ENCODE measurements around the gene SEPTIN7. TPM values are rescaled to one million over a fixed set of nuclear protein-coding genes. Genes with fewer than 3 reads are reported as not detected.

Gene SEPTIN7
- total and polyA plus RNA-seq, 3 donors from 2014 or later = 137 to 194 (median 182) TPM

GRCh38 chr7:35802649-35803048 is 1.8 kb downstream of the SEPTIN7 start:
- Histone ChIP-seq H3K4me3 (peak overlapping the region in 1 of 2 donors; percentile 85), H3K27ac (peak overlapping the region; percentile 98 to 99), H3K36me3 (ENCODE audit: low read depth, missing control alignments) (no peaks in the 10 kb centered on the region), H3K4me1 (peaks cover 30% of the 10 kb centered on the region), H3K9me3 (no peaks in the 10 kb centered on the region), H3K27me3 (no peaks in the 10 kb centered on the region)
- no peak for TF ChIP-seq POLR2A (IDR thresholded peaks at IDR 0.05)
- TF ChIP-seq CTCF (IDR thresholded peaks at IDR 0.05) = no peak
- 10 to 18% methylated on average over 3 of the region's 3 CpGs for WGBS, 2 donors
- no peak for DNase-seq
- intact Hi-C loops (cut with DNase I; ENCODE audit: low total_unique reads) = no loop called here

GRCh38 chr7:35804231-35804970 is 3.5 kb downstream of the SEPTIN7 start:
- 88 to 89% methylated on average over 10 of the region's 10 CpGs for WGBS, 2 donors
- no peak overlapping the region for H3K27ac ChIP-seq
- no peaks in the 10 kb centered on the region for H3K36me3 ChIP-seq (ENCODE audit: low read depth, missing control alignments)
- H3K9me3 ChIP-seq = no peaks in the 10 kb centered on the region
- DNase-seq = no peak
- H3K4me1 ChIP-seq = peaks cover 25% of the 10 kb centered on the region
- no peak overlapping the region for H3K4me3 ChIP-seq
- no peak for TF ChIP-seq POLR2A (IDR thresholded peaks at IDR 0.05)
- no peak for TF ChIP-seq CTCF (IDR thresholded peaks at IDR 0.05)
- H3K27me3 ChIP-seq = no peaks in the 10 kb centered on the region
- intact Hi-C loops (cut with DNase I; ENCODE audit: low total_unique reads) = no loop called here

- Histone ChIP-seq H3K27me3 (no peaks in the 10 kb centered on the region), H3K4me3 (no peak overlapping the region), H3K27ac (no peak overlapping the region), H3K4me1 (peaks cover 23% of the 10 kb centered on the region), H3K9me3 (no peaks in the 10 kb centered on the region), H3K36me3 (ENCODE audit: low read depth, missing control alignments) (no peaks in the 10 kb centered on the region)
- intact Hi-C loops (cut with DNase I; ENCODE audit: low total_unique reads) = no loop called here
- no peak for DNase-seq
- 51 to 55% methylated on average over 3 of the region's 3 CpGs for WGBS, 2 donors
- TF ChIP-seq POLR2A (IDR thresholded peaks at IDR 0.05) = no peak
- no peak for TF ChIP-seq CTCF (IDR thresholded peaks at IDR 0.05)
These were observed 5.0 kb downstream of the SEPTIN7 start for GRCh38 chr7:35805876-35806275.

GRCh38 chr7:35816514-35816913 is 15.7 kb downstream of the SEPTIN7 start:
- H3K4me1 ChIP-seq = no peaks in the 10 kb centered on the region
- no peak overlapping the region for H3K27ac ChIP-seq
- 87 to 96% methylated on average over 1 of the region's 1 CpG for WGBS, 2 donors
- TF ChIP-seq CTCF (IDR thresholded peaks at IDR 0.05) = no peak
- no peak for TF ChIP-seq POLR2A (IDR thresholded peaks at IDR 0.05)
- no peaks in the 10 kb centered on the region for H3K36me3 ChIP-seq (ENCODE audit: low read depth, missing control alignments)
- H3K9me3 ChIP-seq = no peaks in the 10 kb centered on the region
- intact Hi-C loops (cut with DNase I; ENCODE audit: low total_unique reads) = no loop called here
- H3K27me3 ChIP-seq = no peaks in the 10 kb centered on the region
- DNase-seq = no peak
- no peak overlapping the region for H3K4me3 ChIP-seq

GRCh38 chr7:35817181-35817580 is 16.3 kb downstream of the SEPTIN7 start:
- 85 to 93% methylated on average over 2 of the region's 2 CpGs for WGBS, 2 donors
- no peak for DNase-seq
- intact Hi-C loops (cut with DNase I; ENCODE audit: low total_unique reads) = no loop called here

More at GRCh38 chr7:35817181-35817580, 16.3 kb downstream of the SEPTIN7 start:
- Histone ChIP-seq H3K27me3 (no peaks in the 10 kb centered on the region), H3K27ac (no peak overlapping the region), H3K4me3 (no peak overlapping the region), H3K9me3 (no peaks in the 10 kb centered on the region), H3K4me1 (no peaks in the 10 kb centered on the region), H3K36me3 (ENCODE audit: low read depth, missing control alignments) (no peaks in the 10 kb centered on the region)
- TF ChIP-seq CTCF (IDR thresholded peaks at IDR 0.05) (no peak), POLR2A (IDR thresholded peaks at IDR 0.05) (no peak)
